Measurements from ENCODE around the gene PTK7. TPM values are rescaled to one million over a fixed set of nuclear protein-coding genes. Genes with fewer than 3 reads are reported as not detected.

Gene PTK7
- total RNA-seq, 1 experiment from 2014 or later: 105 TPM

DNA sequence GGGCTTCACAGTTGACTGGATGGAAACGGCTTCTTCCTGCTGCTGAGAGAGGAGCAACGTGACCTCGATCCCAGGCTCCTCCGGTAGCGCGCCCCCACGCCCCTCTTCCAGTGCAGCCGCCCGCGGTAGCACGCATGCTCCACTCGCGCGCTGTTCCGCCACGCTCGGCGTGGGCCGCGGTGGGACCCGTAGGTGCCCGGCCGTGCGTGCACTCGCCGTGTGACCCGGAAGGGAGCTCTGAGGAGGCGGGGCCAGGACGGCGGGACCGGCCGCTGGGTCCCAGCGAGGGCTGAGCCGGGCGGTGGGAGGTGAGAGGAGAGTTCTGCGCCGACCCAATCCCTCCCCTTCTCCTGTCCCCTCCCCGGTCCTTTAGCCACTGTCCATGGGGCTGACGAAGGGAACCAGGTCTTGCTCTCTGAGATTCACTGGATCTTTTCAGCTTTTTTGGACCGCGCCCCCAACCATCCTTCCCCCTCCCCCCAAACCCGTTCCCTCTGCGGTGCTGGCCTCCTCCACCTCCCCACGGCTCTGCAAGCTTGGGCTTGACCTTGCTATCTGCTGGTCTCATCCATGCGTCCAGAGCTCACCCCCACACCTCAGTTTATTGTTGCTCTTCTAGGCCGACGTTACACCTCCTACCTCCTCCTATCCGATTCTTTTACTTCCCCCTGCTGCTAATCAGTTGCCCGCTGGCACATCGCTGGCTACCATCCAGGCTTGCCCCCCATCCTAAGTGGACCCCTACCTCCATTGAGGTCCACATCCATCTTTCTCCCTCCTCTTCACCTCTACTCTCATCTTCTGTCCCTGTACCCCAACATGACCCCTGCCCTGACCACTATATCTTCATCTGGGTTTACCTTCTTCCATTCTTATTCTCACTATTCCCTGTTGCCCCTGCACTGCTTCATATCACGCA is 106.1 kb downstream of the PTK7 start, which contains the start of gene CUL9:
CUL9 (plus strand) TSS at position 255 of the 919 bp plus-strand sequence. CDS start 2,115 bp downstream, outside the sequence.
- H3K4me3 ChIP-seq (replicated peaks in 1 of 2; ENCODE audit: low read depth in 1 of 2, low read length in 2 of 2): peak within 1 kb of the TSS; percentile 78 to 92
- peak within 1 kb of the TSS; percentile 65 for H3K27ac ChIP-seq (ENCODE audit: low read depth, low read length)
- DNase-seq (ENCODE audit: low read depth, low spot score): peak; percentile 34
- H3K9me2 ChIP-seq (ENCODE audit: insufficient read depth): no peaks in the 10 kb centered on the region
- H3K4me2 ChIP-seq (ENCODE audit: low read length): peak within 1 kb of the TSS; percentile 86
- H3K9me3 ChIP-seq (ENCODE audit: control insufficient read depth in 1 of 2, insufficient read depth in 1 of 2, low read depth in 1 of 2, low read length in 2 of 2): no peaks in the 10 kb centered on the region
- H3K9ac ChIP-seq (ENCODE audit: low read length): peak within 1 kb of the TSS; percentile 76
- peaks cover 5 to 14% of the 10 kb centered on the region in 2 experiments; a peak in 2 of 4 replicates for H3K36me3 ChIP-seq (ENCODE audit: control insufficient read depth in 1 of 2, insufficient read depth in 2 of 2, low read length in 2 of 2)
- peak; percentile 97 for ATAC-seq
- no peaks in the 10 kb centered on the region for H3K27me3 ChIP-seq (ENCODE audit: insufficient read depth, low read length)
- H3K4me1 ChIP-seq (ENCODE audit: control insufficient read depth in 1 of 2, insufficient read depth in 2 of 2, low read length in 2 of 2): peaks cover 2 to 28% of the 10 kb centered on the region in 2 experiments; a peak in 3 of 4 replicates
- no peaks in the 10 kb centered on the region for H4K20me1 ChIP-seq (ENCODE audit: insufficient read depth)
- H3K79me2 ChIP-seq (ENCODE audit: insufficient read depth, low read length): peaks cover 6% of the 10 kb centered on the region
- POLR2A ChIA-PET: interaction anchor here (0.6 to 1.0 kb wide), 3 partner anchors 9 to 12 kb away, joined by 3 to 5 read pairs (median 3); no protein-coding TSS in a partner anchor
- CTCF ChIA-PET: interaction anchor here (0.7 to 1.0 kb wide), 2 partner anchors 9 to 47 kb away, joined by 3 to 6 read pairs; partner anchors contain the start of gene DNPH1
- BruUV-seq (replicated peaks): no TSS peak
- intact Hi-C loops (cut with micrococcal nuclease): no loop called here
- H2AFZ ChIP-seq (ENCODE audit: low read depth, low read length, poor library complexity, severe bottlenecking): no peak within 1 kb of the TSS
- RAD21 ChIA-PET (ENCODE audit: low non-redundant PET in 1 of 2, low total read pairs in 2 of 2, uncharacterized antibody in 2 of 2, unreplicated experiment in 2 of 2): no interaction called here
- no peak for TF ChIP-seq POLR2A (IDR thresholded peaks at IDR 0.05; ENCODE audit: borderline replicate concordance, extremely low read depth, insufficient read depth, insufficient read length)
- TF ChIP-seq CBX3 (IDR thresholded peaks at IDR 0.05; ENCODE audit: low read depth): no peak
- TF ChIP-seq EZH2phosphoT487 (IDR thresholded peaks at IDR 0.05; ENCODE audit: borderline replicate concordance): no peak
- no peak for TF ChIP-seq JUND (IDR thresholded peaks at IDR 0.05)
- TF ChIP-seq, protein P1, sequence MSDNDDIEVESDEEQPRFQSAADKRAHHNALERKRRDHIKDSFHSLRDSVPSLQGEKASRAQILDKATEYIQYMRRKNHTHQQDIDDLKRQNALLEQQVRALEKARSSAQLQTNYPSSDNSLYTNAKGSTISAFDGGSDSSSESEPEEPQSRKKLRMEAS (IDR thresholded peaks at IDR 0.05): peak; percentile 94
- TF ChIP-seq FOSL1 (IDR thresholded peaks at IDR 0.05; ENCODE audit: low read depth): no peak
- TF ChIP-seq YY1 (IDR thresholded peaks at IDR 0.05; ENCODE audit: extremely low read depth, insufficient replicate concordance, low read depth, low read length): peak; percentile 63
- TF ChIP-seq ELF1 (IDR thresholded peaks at IDR 0.05; ENCODE audit: borderline replicate concordance, low read depth): peak; percentile 95
- TF ChIP-seq ZFX (IDR thresholded peaks at IDR 0.05): no peak
- TF ChIP-seq, protein P2, sequence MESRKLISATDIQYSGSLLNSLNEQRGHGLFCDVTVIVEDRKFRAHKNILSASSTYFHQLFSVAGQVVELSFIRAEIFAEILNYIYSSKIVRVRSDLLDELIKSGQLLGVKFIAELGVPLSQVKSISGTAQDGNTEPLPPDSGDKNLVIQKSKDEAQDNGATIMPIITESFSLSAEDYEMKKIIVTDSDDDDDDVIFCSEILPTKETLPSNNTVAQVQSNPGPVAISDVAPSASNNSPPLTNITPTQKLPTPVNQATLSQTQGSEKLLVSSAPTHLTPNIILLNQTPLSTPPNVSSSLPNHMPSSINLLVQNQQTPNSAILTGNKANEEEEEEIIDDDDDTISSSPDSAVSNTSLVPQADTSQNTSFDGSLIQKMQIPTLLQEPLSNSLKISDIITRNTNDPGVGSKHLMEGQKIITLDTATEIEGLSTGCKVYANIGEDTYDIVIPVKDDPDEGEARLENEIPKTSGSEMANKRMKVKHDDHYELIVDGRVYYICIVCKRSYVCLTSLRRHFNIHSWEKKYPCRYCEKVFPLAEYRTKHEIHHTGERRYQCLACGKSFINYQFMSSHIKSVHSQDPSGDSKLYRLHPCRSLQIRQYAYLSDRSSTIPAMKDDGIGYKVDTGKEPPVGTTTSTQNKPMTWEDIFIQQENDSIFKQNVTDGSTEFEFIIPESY (IDR thresholded peaks at IDR 0.05; ENCODE audit: extremely low read depth, insufficient replicate concordance, low read length): peak; percentile 86
- peak; percentile 94 for TF ChIP-seq POLR2AphosphoS5 (IDR thresholded peaks at IDR 0.05; ENCODE audit: low read depth, low read length)
- TF ChIP-seq EGR1 (IDR thresholded peaks at IDR 0.05; ENCODE audit: low read depth): 0 out of 2 replicates have a peak, but pooled peaks have one; percentile 43
- TF ChIP-seq SP1 (IDR thresholded peaks at IDR 0.05; ENCODE audit: low read depth): peak; percentile 83
- TF ChIP-seq SIN3A (IDR thresholded peaks at IDR 0.05; ENCODE audit: low read depth): peak; percentile 90
- no peak for TF ChIP-seq EZH2 (IDR thresholded peaks at IDR 0.05)
- TF ChIP-seq TCF7L2 (IDR thresholded peaks at IDR 0.05; ENCODE audit: borderline replicate concordance, extremely low read depth, insufficient read depth, insufficient read length): peak; percentile 33
- no peak for TF ChIP-seq CEBPB (IDR thresholded peaks at IDR 0.05; ENCODE audit: low read depth)
- TF ChIP-seq SRF (IDR thresholded peaks at IDR 0.05; ENCODE audit: low read depth): no peak
